ENCODE data around the gene SOBP.

The SOBP gene

GRCh38 chr6:107489636-107490565 is at the start of gene SOBP:
Gene SOBP (plus strand): TSS chr6:107490117. CDS start chr6:107490617, 500 bp downstream.
- Mint-ChIP-seq H3K4me3 (peak within 1 kb of the TSS; percentile 92), H3K9me3 (ENCODE audit: low read depth) (no peaks in the 10 kb centered on the region), H3K36me3 (no peaks in the 10 kb centered on the region), H3K4me1 (ENCODE audit: low read depth) (peaks cover 17% of the 10 kb centered on the region), H3K27me3 (peaks cover 27% of the 10 kb centered on the region), H3K27ac (peak within 1 kb of the TSS; percentile 38)

GRCh38 chr6:107440936-107441335 is 49.0 kb upstream of the SOBP start:
- Mint-ChIP-seq H3K9me3 (ENCODE audit: low read depth) (no peaks in the 10 kb centered on the region), H3K27ac (no peak overlapping the region), H3K27me3 (no peaks in the 10 kb centered on the region), H3K36me3 (peaks cover 15% of the 10 kb centered on the region), H3K4me3 (no peak overlapping the region), H3K4me1 (ENCODE audit: low read depth) (peaks cover 24% of the 10 kb centered on the region)

GRCh38 chr6:107441682-107442081 is 48.2 kb upstream of the SOBP start:
- Mint-ChIP-seq H3K36me3 (peaks cover 16% of the 10 kb centered on the region), H3K4me3 (no peak overlapping the region), H3K9me3 (ENCODE audit: low read depth) (peaks cover 1% of the 10 kb centered on the region), H3K27me3 (no peaks in the 10 kb centered on the region), H3K27ac (no peak overlapping the region), H3K4me1 (ENCODE audit: low read depth) (peaks cover 22% of the 10 kb centered on the region)

DNA sequence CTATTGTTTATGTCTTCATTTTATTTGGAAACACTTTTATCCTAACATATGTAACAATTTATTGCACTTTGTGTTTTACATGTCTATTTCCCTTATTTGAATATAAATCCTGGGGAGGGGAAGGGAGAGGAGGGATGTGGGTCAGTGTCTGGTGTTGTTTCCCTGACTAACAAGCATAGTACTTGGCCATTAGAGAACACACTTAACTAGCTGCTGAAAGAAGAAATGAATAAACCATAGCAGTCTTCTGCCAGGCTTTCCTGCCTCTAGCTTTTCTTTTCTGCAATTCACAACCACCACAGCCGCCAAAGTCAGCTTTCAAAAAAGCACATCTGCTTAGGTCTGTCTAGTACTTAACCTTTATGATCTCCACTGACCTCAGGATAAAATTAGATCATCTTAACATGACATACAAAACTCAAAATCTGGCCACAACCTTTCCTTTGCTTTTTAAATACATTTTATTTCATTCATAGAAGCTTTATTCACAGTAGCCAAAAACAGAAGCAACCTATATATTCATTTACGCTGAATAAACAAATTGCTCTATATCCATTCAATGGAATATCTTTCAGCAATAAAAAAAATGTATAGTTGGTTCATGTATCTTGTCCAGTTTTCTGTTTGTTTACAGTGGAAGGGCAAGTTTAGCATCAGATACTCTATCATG is 46.8 kb upstream of the SOBP start:
- no peak overlapping the region for H3K4me3 Mint-ChIP-seq
- peaks cover 3% of the 10 kb centered on the region for H3K9me3 Mint-ChIP-seq (ENCODE audit: low read depth)
- no peak overlapping the region for H3K27ac Mint-ChIP-seq
- peaks cover 23% of the 10 kb centered on the region for H3K36me3 Mint-ChIP-seq
- H3K4me1 Mint-ChIP-seq (ENCODE audit: low read depth) = peaks cover 15% of the 10 kb centered on the region
- H3K27me3 Mint-ChIP-seq = no peaks in the 10 kb centered on the region

DNA sequence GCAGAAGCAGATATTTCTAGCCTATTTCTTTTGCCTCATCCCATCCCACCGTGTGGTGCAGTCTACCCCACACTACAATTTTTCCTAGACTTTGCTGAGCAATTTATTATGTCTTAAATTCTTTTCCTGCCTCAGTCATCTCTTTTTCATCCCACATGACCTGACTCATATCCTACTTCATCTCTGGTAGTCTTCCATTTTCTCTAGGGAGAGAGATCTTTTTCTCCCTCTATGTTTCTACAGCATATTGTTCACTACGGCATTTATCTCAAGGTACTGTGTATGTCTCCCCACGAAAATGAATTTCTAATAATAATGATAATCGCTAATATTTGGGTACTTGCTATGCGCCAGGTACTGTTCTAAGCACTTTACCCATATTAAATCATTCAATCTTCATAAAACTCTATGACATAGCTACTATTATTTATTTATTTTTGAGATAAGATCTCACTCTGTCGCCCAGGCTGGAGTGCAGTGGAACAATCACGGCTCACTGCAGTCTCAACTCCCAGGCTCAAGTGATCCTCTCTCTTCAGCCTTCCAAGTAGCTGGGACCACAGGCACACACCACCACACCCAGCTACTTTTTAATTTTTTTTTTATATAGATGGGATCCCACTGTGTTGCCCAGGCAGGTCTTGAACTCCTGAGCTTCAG is 46.2 kb upstream of the SOBP start:
- H3K27ac Mint-ChIP-seq = no peak overlapping the region
- peaks cover 3% of the 10 kb centered on the region for H3K9me3 Mint-ChIP-seq (ENCODE audit: low read depth)
- H3K4me1 Mint-ChIP-seq (ENCODE audit: low read depth) = peaks cover 15% of the 10 kb centered on the region
- no peak overlapping the region for H3K4me3 Mint-ChIP-seq
- H3K27me3 Mint-ChIP-seq = no peaks in the 10 kb centered on the region
- H3K36me3 Mint-ChIP-seq = peaks cover 27% of the 10 kb centered on the region

DNA sequence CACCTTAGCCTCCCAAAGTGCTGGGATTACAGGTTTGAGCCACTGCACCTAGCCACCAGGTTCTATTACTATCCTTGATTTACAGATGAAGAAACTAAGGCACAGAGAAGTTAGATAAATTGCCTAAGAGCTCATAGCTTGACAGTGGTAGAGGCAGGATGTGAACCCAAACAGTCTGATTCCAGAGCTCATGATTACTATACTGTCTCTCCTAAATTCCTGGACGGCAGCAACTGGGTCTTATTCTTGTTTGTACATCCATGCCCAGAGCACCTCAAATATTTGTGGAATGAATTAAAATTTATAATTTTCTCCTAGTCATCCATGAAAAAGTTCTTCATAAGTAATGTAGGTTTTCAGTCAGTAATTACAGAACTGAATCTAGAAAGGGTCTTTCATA is 45.6 kb upstream of the SOBP start:
- Mint-ChIP-seq H3K27me3 (no peaks in the 10 kb centered on the region), H3K36me3 (peaks cover 30% of the 10 kb centered on the region), H3K4me1 (ENCODE audit: low read depth) (peaks cover 12% of the 10 kb centered on the region), H3K9me3 (ENCODE audit: low read depth) (peaks cover 7% of the 10 kb centered on the region), H3K27ac (no peak overlapping the region), H3K4me3 (no peak overlapping the region)

- no peak overlapping the region for H3K4me3 Mint-ChIP-seq
- peaks cover 41% of the 10 kb centered on the region for H3K36me3 Mint-ChIP-seq
- peaks cover 15% of the 10 kb centered on the region for H3K9me3 Mint-ChIP-seq (ENCODE audit: low read depth)
- H3K4me1 Mint-ChIP-seq (ENCODE audit: low read depth) = peaks cover 4% of the 10 kb centered on the region
- no peak overlapping the region for H3K27ac Mint-ChIP-seq
- no peaks in the 10 kb centered on the region for H3K27me3 Mint-ChIP-seq
These were observed 42.2 kb upstream of the SOBP start for GRCh38 chr6:107447663-107448216.

- H3K27ac Mint-ChIP-seq = no peak overlapping the region
- no peaks in the 10 kb centered on the region for H3K4me1 Mint-ChIP-seq (ENCODE audit: low read depth)
- no peak overlapping the region for H3K4me3 Mint-ChIP-seq
- peaks cover 42% of the 10 kb centered on the region for H3K36me3 Mint-ChIP-seq
- H3K9me3 Mint-ChIP-seq (ENCODE audit: low read depth) = peaks cover 15% of the 10 kb centered on the region
- no peaks in the 10 kb centered on the region for H3K27me3 Mint-ChIP-seq
These were observed 41.1 kb upstream of the SOBP start for GRCh38 chr6:107448776-107449175.

GRCh38 chr6:107458672-107459282 is 31.1 kb upstream of the SOBP start:
- H3K27me3 Mint-ChIP-seq = no peaks in the 10 kb centered on the region
- H3K27ac Mint-ChIP-seq = peak overlapping the region; percentile 96
- H3K36me3 Mint-ChIP-seq = no peaks in the 10 kb centered on the region
- peaks cover 30% of the 10 kb centered on the region for H3K4me1 Mint-ChIP-seq (ENCODE audit: low read depth)
- peak overlapping the region; percentile 91 for H3K4me3 Mint-ChIP-seq
- H3K9me3 Mint-ChIP-seq (ENCODE audit: low read depth) = no peaks in the 10 kb centered on the region

DNA sequence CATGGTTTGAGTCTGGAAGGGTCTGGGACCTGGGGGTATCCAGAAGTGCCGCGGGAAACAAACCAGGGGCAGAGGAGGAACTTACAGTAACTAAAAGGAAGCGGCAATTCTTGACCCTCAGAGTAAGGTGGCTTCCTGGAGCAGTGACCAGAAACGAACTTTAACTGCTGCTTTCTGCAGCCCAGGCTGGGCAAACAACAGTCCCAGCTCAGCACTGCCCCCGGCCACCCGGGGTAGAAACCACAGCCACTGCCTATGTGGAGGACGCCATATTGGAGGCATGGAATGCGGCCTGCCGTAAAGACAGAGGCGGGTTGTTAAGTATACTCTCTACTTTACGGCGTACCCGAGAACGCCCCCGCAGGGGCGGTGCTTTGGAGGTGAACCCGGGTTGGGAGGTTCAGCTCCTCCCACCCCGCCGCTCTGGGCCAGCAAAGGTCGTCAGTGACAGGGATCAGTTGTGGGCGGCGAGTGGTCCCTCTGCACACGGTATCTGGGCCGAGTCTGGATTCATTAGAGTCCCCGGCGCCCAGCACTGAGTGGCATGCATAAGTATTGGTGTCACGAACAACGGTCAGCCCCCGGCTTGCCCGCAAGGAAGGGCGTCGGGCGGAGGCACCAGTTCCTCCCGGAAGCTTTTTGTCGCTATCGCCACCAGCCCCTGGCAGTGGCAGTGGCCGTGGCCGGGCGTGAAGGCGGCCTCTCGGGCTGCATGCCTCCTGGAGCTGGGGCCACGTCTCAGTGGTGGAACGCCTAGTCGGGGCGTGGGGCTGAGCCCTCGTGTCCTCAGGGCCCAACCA is 30.4 kb upstream of the SOBP start, which contains the start of gene PDSS2:
TSS of gene PDSS2 (minus strand) at position 282 of the 800 bp plus-strand sequence. CDS start at position 3, 279 bp downstream.
- Mint-ChIP-seq H3K4me3 (peak within 1 kb of the TSS; percentile 91), H3K4me1 (ENCODE audit: low read depth) (peaks cover 30% of the 10 kb centered on the region), H3K27me3 (no peaks in the 10 kb centered on the region), H3K36me3 (no peaks in the 10 kb centered on the region), H3K27ac (peak within 1 kb of the TSS; percentile 96), H3K9me3 (ENCODE audit: low read depth) (no peaks in the 10 kb centered on the region)

DNA sequence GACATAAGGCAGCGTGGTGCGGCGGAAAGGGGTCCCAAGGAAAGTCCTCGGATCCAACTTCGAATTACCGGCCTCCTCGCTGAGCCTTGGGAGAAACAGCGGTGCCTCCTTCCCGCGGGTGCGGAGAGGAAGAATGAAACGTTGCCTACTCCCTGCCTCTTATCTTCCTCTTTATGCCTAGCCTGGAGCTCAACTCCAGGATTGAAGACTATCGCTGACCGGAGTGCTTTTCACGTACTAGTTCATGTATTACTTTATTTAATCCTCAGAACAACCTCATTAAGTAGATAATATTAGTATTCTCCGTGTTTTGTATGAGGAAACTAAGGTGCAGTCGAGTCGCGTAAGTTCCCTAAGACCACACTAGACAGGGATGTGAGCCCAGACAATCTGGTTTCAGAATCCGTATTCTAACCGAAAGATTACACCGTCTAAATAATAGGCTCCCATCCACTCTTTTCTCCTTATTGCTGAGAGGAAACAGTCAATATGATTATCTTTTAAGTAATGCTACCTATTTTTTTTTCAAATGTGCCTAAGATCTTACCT is 29.8 kb upstream of the SOBP start:
- no peaks in the 10 kb centered on the region for H3K9me3 Mint-ChIP-seq (ENCODE audit: low read depth)

GRCh38 chr6:107466062-107466461 is 23.9 kb upstream of the SOBP start:
- Mint-ChIP-seq H3K9me3 (ENCODE audit: low read depth) (no peaks in the 10 kb centered on the region), H3K27ac (no peak overlapping the region), H3K4me3 (no peak overlapping the region), H3K4me1 (ENCODE audit: low read depth) (no peaks in the 10 kb centered on the region), H3K36me3 (no peaks in the 10 kb centered on the region), H3K27me3 (no peaks in the 10 kb centered on the region)

More for the DNA sequence above, 29.8 kb upstream of the SOBP start:
- no peaks in the 10 kb centered on the region for H3K27me3 Mint-ChIP-seq
- H3K36me3 Mint-ChIP-seq = no peaks in the 10 kb centered on the region
- H3K4me1 Mint-ChIP-seq (ENCODE audit: low read depth) = peaks cover 26% of the 10 kb centered on the region
- peak overlapping the region; percentile 91 for H3K4me3 Mint-ChIP-seq
- peak overlapping the region; percentile 96 for H3K27ac Mint-ChIP-seq

DNA sequence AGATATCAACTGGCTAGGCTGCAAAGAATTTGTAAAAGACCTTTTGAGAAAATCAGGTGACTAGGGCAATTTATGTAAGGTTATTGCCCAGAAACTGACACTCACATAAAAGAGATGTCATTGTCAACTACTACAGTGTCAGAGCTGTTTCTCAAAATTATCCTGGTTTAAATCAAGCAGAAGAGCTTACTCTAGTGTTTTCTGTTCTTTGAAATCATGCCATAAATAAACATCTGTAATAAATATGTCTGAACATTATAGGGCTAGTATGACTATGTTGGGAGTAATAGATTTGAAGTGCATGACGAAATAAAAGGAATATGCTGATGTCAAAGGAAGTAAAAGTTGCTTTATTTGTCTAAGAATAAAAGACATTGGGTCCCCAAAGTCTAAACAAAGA is 19.6 kb upstream of the SOBP start:
- Mint-ChIP-seq H3K27ac (no peak overlapping the region), H3K4me3 (no peak overlapping the region), H3K9me3 (ENCODE audit: low read depth) (no peaks in the 10 kb centered on the region), H3K4me1 (ENCODE audit: low read depth) (no peaks in the 10 kb centered on the region), H3K36me3 (no peaks in the 10 kb centered on the region), H3K27me3 (peaks cover 4% of the 10 kb centered on the region)

Data from activated naive CD8-positive, alpha-beta T cell (primary cell).